HepG2 (cell line): ENCODE measurements around the gene POLA2. TPM values are rescaled to one million over a fixed set of nuclear protein-coding genes. Genes with fewer than 3 reads are reported as not detected.
A peak's percentile ranks its signal among the peaks of the same experiment; 100 is the strongest.

Source experiments
- ATAC-seq: fragments of 200-7000 bp; cut with Tn5 transposase; 3 replicates; pipeline ENCODE4 v1.9.1; 2020; ENCODE audit warnings: mild to moderate bottlenecking, moderate library complexity
- BruUV-seq: library from RNA; stranded (reverse); fragments of 400-500 nt; replicated peaks from 2 replicates; lab custom pipeline; 2021; lab: Mats Ljungman, UMichigan
- CTCF ChIA-PET: fragments of 300-600 bp; formaldehyde crosslinking; extraction: SDS; loops from one replicate; lab custom pipeline; 2021; ENCODE audit warnings: low total read pairs, inconsistent platforms, low intra/inter-chr PET ratio; lab: Yijun Ruan, JAX
- POLR2A ChIA-PET: fragments of 350-600 bp; sonication (Branson Sonifier 250); formaldehyde crosslinking; loops from one replicate; lab custom pipeline; 2020; ENCODE audit warnings: antibody characterized with exemption, inconsistent platforms; lab: Yijun Ruan, JAX
- DNase-seq: peaks from one replicate; pipeline ENCODE4 v3.0.0-alpha.2; 2015; ENCODE audit warnings: low spot score
- FAIRE-seq: peaks from 3 replicates; lab custom pipeline; 2011; peaks lifted over from hg19 to GRCh38; lab: Jason Lieb, UNC
- H2AFZ ChIP-seq: one replicate; pipeline ENCODE4 v1.6.1; 2011; ENCODE audit warnings: low read length, inconsistent platforms
- H3K27ac ChIP-seq: fragments of 300-600 bp; 3 replicates; pipeline ENCODE4 v1.8.0; 2011; ENCODE audit warnings: mixed run types, mild to moderate bottlenecking, mixed read lengths, low read length, inconsistent platforms; ENCODE audit not compliant: insufficient read depth; ENCODE audit errors: extremely low read length
- H3K27me3 ChIP-seq, 2 experiments: fragments of 200-600 bp in 1 of 2; 2 replicates in 1 of 2; 3 replicates in 1 of 2; pipeline versions ENCODE4 v1.6.0 to v1.8.0; 2011; ENCODE audit warnings: low read length in 2 of 2, mild to moderate bottlenecking in 2 of 2, moderate library complexity in 2 of 2, inconsistent platforms in 1 of 2; ENCODE audit not compliant: insufficient read depth in 2 of 2, control insufficient read depth in 1 of 2
- H3K36me3 ChIP-seq, 2 experiments: fragments of 200-600 bp in 1 of 2; replicated peaks in 1 of 2; 2 replicates in 1 of 2; 3 replicates in 1 of 2; pipeline versions ENCODE4 v1.5.1 to v1.8.0; 2011; ENCODE audit warnings: low read length in 2 of 2, inconsistent platforms in 1 of 2; ENCODE audit not compliant: insufficient read depth in 2 of 2, control insufficient read depth in 1 of 2
- H3K4me1 ChIP-seq: 2 replicates; pipeline ENCODE4 v1.5.1; 2012; ENCODE audit warnings: low read length, inconsistent platforms; ENCODE audit not compliant: insufficient read depth
- H3K4me2 ChIP-seq: 2 replicates; pipeline ENCODE4 v1.6.0; 2011; ENCODE audit warnings: low read depth, low read length, inconsistent platforms
- H3K4me3 ChIP-seq, 3 experiments: fragments of 200-600 bp in 1 of 3; sonication (generic), shearing (Covaris generic) in 1 of 3; replicated peaks in 1 of 3; 2 replicates each; pipeline ENCODE4 v1.5.1; 2011 to 2016; ENCODE audit warnings: low read length in 3 of 3, inconsistent platforms in 2 of 3, low read depth in 2 of 3, mild to moderate bottlenecking in 2 of 3, control low read depth in 1 of 3, mixed read lengths in 1 of 3; ENCODE audit not compliant: insufficient read depth in 1 of 3
- H3K79me2 ChIP-seq: one replicate; pipeline ENCODE4 v1.6.1; 2011; ENCODE audit warnings: low read length, inconsistent platforms; ENCODE audit not compliant: insufficient read depth
- H3K9ac ChIP-seq: 2 replicates; pipeline ENCODE4 v1.6.0; 2011; ENCODE audit warnings: mild to moderate bottlenecking, low read depth, low read length, inconsistent platforms; ENCODE audit not compliant: insufficient read depth
- H3K9me3 ChIP-seq: 2 replicates; pipeline ENCODE4 v1.5.1; 2012; ENCODE audit warnings: mild to moderate bottlenecking, low read length
- H4K20me1 ChIP-seq: 2 replicates; pipeline ENCODE4 v1.6.0; 2011; ENCODE audit warnings: inconsistent platforms, mild to moderate bottlenecking, low read length, moderate library complexity; ENCODE audit not compliant: insufficient read depth
- KDM1A ChIP-seq: IDR thresholded peaks from 2 replicates; pipeline ENCODE4 v1.6.1; 2016; ENCODE audit warnings: missing compliant biosample characterization
- PHF20 ChIP-seq: sonication (generic); formaldehyde crosslinking; IDR thresholded peaks from 2 replicates; pipeline ENCODE4 v1.5.0; 2020; ENCODE audit warnings: mild to moderate bottlenecking, missing genetic modification reagents
- ZNF724P ChIP-seq: sonication (generic); formaldehyde crosslinking; IDR thresholded peaks from 2 replicates; pipeline ENCODE4 v1.8.0; 2022; ENCODE audit warnings: missing genetic modification reagents, borderline replicate concordance
- ZNF747 ChIP-seq: sonication (generic); formaldehyde crosslinking; IDR thresholded peaks from 2 replicates; pipeline ENCODE4 v1.8.1; 2023; ENCODE audit warnings: missing genetic modification reagents, mild to moderate bottlenecking, borderline replicate concordance
- ZNF841 ChIP-seq: sonication (generic); formaldehyde crosslinking; IDR thresholded peaks from 2 replicates; pipeline ENCODE4 v1.8.1; 2023; ENCODE audit warnings: missing genetic modification reagents, borderline replicate concordance
- WGBS: methylation state at CpG from one replicate; pipeline ENCODE4 v1.1.6; 2017; ENCODE audit warnings: low lambda C conversion rate; 5-methylcytosine and 5-hydroxymethylcytosine counted together
- in situ Hi-C: cut with HindIII; loops from 2 replicates; pipeline ENCODE4 v1.10.0; 2017; ENCODE audit warnings: low pct_unique_long_range_greater_than_20kb; ENCODE audit not compliant: extremely low pct_ligation_motif_present
- intact Hi-C: fragments of 100-400 bp; cut with micrococcal nuclease; formaldehyde crosslinking; loops from one replicate; pipeline ENCODE4 v1.10.0; 2022; ENCODE audit not compliant: unreplicated experiment
- polyA plus RNA-seq, 8 experiments: library from polyadenylated mRNA; depleted of rRNA in 3 of 8; stranded (reverse) in 7 of 8; unstranded in 1 of 8; fragments of >200 nt; fragmentation: Illumina TruSeq in 4 of 8; extraction: Trizol in 4 of 8; gene quantifications; 2 replicates each; pipeline versions ENCODE4 v1.2.1 to v1.2.3, GENCODE V29; 2011 to 2016; ENCODE audit warnings: low read depth in 4 of 8, missing spikeins in 1 of 8, mixed read lengths in 1 of 8; ENCODE audit not compliant: insufficient read depth in 1 of 8
- total RNA-seq, 5 experiments: library from RNA; depleted of rRNA; stranded (reverse); fragments of >200 nt; fragmentation: Illumina TruSeq; extraction: Trizol; gene quantifications; 2 replicates each; pipeline ENCODE4 v1.2.3, GENCODE V29; 2016; ENCODE audit warnings: low read depth in 1 of 5
- TF ChIP-seq, protein P1 (sequence below): sonication (generic); formaldehyde crosslinking; IDR thresholded peaks from 2 replicates; pipeline ENCODE4 v1.5.0; 2020; ENCODE audit warnings: mild to moderate bottlenecking, missing genetic modification reagents
- TF ChIP-seq, protein P2 (sequence below): sonication (generic); formaldehyde crosslinking; IDR thresholded peaks from one replicate; pipeline ENCODE4 v1.5.1; 2020; ENCODE audit warnings: mild to moderate bottlenecking, missing genetic modification reagents; ENCODE audit errors: not compliant biosample characterization

Gene POLA2
- total and polyA plus RNA-seq, 2 of the 13 experiments (the other 11 are each of a cell fraction or from before 2014, with no cell fraction given), result 9.7 to 15.6 TPM

DNA sequence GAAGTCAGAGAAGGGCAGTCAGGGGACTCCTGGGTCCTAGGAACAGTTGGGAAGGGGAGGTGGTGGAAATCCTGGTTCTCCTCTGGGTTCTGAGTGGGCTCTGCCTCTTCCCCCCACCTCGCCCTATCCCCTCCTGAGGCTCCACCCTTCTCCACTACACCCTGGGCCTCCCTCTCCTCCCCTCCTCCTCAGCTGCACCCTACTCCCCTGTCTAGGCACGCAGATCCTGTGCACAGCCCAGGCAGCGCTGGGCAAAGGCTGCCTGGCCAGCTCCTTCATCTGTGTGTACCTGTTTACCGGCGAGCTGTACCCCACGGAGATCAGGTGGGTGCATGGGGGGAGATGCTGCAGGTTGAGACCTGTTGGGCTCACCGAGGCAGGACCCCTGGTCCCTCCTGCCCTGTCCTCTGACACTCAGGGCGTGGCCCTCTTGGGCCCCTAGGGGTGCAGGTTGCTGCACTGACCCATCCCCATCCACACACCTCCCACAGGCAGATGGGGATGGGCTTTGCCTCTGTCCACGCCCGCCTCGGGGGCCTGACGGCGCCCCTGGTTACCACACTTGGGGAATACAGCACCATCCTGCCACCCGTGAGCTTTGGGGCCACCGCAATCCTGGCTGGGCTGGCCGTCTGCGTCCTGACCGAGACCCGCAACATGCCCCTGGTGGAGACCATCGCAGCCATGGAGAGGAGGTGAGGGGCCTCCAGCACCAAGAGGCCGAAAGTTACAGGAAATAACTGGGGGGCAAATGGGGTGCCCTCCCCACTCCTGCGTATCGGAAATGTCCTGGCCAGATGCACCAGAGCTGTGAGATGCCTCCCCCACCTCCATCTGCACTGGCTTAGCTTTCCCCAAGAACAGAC, 25.3 kb upstream of the POLA2 start:
- CTCF ChIA-PET, result no interaction called here
- TF ChIP-seq, protein P1, sequence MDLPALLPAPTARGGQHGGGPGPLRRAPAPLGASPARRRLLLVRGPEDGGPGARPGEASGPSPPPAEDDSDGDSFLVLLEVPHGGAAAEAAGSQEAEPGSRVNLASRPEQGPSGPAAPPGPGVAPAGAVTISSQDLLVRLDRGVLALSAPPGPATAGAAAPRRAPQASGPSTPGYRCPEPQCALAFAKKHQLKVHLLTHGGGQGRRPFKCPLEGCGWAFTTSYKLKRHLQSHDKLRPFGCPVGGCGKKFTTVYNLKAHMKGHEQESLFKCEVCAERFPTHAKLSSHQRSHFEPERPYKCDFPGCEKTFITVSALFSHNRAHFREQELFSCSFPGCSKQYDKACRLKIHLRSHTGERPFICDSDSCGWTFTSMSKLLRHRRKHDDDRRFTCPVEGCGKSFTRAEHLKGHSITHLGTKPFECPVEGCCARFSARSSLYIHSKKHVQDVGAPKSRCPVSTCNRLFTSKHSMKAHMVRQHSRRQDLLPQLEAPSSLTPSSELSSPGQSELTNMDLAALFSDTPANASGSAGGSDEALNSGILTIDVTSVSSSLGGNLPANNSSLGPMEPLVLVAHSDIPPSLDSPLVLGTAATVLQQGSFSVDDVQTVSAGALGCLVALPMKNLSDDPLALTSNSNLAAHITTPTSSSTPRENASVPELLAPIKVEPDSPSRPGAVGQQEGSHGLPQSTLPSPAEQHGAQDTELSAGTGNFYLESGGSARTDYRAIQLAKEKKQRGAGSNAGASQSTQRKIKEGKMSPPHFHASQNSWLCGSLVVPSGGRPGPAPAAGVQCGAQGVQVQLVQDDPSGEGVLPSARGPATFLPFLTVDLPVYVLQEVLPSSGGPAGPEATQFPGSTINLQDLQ, result no peak
- TF ChIP-seq, protein P2, sequence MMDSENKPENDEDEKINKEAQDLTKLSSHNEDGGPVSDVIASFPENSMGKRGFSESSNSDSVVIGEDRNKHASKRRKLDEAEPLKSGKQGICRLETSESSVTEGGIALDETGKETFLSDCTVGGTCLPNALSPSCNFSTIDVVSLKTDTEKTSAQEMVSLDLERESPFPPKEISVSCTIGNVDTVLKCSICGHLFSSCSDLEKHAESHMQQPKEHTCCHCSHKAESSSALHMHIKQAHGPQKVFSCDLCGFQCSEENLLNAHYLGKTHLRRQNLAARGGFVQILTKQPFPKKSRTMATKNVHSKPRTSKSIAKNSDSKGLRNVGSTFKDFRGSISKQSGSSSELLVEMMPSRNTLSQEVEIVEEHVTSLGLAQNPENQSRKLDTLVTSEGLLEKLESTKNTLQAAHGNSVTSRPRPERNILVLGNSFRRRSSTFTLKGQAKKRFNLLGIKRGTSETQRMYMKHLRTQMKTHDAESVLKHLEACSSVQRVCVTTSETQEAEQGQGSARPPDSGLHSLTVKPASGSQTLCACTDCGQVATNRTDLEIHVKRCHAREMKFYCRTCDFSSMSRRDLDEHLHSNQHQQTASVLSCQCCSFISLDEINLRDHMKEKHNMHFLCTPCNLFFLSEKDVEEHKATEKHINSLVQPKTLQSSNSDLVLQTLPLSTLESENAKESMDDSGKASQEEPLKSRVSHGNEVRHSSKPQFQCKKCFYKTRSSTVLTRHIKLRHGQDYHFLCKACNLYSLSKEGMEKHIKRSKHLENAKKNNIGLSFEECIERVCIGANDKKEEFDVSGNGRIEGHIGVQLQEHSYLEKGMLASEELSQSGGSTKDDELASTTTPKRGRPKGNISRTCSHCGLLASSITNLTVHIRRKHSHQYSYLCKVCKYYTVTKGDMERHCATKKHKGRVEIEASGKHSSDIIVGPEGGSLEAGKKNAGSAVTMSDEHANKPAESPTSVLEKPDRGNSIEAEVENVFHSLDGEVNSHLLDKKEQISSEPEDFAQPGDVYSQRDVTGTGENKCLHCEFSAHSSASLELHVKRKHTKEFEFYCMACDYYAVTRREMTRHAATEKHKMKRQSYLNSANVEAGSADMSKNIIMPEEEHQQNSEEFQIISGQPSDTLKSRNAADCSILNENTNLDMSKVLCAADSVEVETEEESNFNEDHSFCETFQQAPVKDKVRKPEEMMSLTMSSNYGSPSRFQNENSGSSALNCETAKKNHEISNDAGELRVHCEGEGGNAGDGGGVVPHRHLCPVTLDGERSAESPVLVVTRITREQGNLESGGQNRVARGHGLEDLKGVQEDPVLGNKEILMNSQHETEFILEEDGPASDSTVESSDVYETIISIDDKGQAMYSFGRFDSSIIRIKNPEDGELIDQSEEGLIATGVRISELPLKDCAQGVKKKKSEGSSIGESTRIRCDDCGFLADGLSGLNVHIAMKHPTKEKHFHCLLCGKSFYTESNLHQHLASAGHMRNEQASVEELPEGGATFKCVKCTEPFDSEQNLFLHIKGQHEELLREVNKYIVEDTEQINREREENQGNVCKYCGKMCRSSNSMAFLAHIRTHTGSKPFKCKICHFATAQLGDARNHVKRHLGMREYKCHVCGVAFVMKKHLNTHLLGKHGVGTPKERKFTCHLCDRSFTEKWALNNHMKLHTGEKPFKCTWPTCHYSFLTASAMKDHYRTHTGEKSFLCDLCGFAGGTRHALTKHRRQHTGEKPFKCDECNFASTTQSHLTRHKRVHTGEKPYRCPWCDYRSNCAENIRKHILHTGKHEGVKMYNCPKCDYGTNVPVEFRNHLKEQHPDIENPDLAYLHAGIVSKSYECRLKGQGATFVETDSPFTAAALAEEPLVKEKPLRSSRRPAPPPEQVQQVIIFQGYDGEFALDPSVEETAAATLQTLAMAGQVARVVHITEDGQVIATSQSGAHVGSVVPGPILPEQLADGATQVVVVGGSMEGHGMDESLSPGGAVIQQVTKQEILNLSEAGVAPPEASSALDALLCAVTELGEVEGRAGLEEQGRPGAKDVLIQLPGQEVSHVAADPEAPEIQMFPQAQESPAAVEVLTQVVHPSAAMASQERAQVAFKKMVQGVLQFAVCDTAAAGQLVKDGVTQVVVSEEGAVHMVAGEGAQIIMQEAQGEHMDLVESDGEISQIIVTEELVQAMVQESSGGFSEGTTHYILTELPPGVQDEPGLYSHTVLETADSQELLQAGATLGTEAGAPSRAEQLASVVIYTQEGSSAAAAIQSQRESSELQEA (CRISPR knock-in tag), result no peak
- TF ChIP-seq KDM1A (CRISPR knock-in tag) (no peak), ZNF747 (no peak), ZNF841 (CRISPR knock-in tag) (no peak), ZNF724P (CRISPR knock-in tag) (no peak), PHF20 (CRISPR knock-in tag) (no peak)
- WGBS, result 38% methylated on average over 18 of the region's 23 CpGs
- Histone ChIP-seq H2AFZ (no peak overlapping the region), H3K9me3 (no peaks in the 10 kb centered on the region), H3K4me2 (peak overlapping the region; percentile 30; the same call in 1 of the 2 replicates), H3K27me3 (peaks cover 0 to 3% of the 10 kb centered on the region in 2 experiments; a peak in 1 of 5 replicates), H3K9ac (no peak overlapping the region), H3K4me1 (peaks cover 26% of the 10 kb centered on the region; the same call in 1 of the 2 replicates), H3K36me3 (no peaks in the 10 kb centered on the region), H3K27ac (no peak overlapping the region), H4K20me1 (no peaks in the 10 kb centered on the region), H3K79me2 (no peaks in the 10 kb centered on the region), H3K4me3 (no peak overlapping the region)
- FAIRE-seq (no peak), ATAC-seq (peak; percentile 52), DNase-seq (no peak)
- intact Hi-C loops, result no loop called here
- no TSS peak for BruUV-seq
- in situ Hi-C loops, result no loop called here
- POLR2A ChIA-PET, result no interaction called here
